ENCODE measurements around the gene CCT3. TPM values are rescaled to one million over a fixed set of nuclear protein-coding genes. Genes with fewer than 3 reads are reported as not detected.

CCT3 gene
- total and polyA plus RNA-seq, 2 donors (not counting 1 experiment from before 2014, with no cell fraction given) = 106 to 107 TPM

- intact Hi-C loops (cut with micrococcal nuclease) = no loop called here
- POLR2A ChIA-PET = interaction anchor here (0.8 kb wide), 1 partner anchor 539 kb away, joined by 3 read pairs; no protein-coding TSS in a partner anchor
- Histone ChIP-seq H3K4me2 (replicated peaks; ENCODE audit: low read depth, low read length, poor library complexity, severe bottlenecking) (no peak overlapping the region), H3K27me3 (replicated peaks in 1 of 4; ENCODE audit: control extremely low read depth in 1 of 4, control insufficient read depth in 3 of 4, insufficient read depth in 4 of 4, low read length in 3 of 4) (peaks cover 0 to 8% (median 0%) of the 10 kb centered on the region in 4 experiments), H3K27ac (ENCODE audit: low read length in 2 of 2) (no peak overlapping the region), H4K20me1 (ENCODE audit: control insufficient read depth, insufficient read depth, low read length, poor library complexity, severe bottlenecking) (no peaks in the 10 kb centered on the region), H3K4me3 (ENCODE audit: control extremely low read depth in 1 of 5, extremely low read depth in 1 of 5, insufficient read depth in 1 of 5, low read depth in 2 of 5, low read length in 4 of 5) (no peak overlapping the region), H3K9me3 (ENCODE audit: control extremely low read depth in 1 of 3, control insufficient read depth in 2 of 3, insufficient read depth in 1 of 3, low read length in 2 of 3) (peaks cover 0 to 4% (median 0%) of the 10 kb centered on the region in 3 donors), H3K79me2 (ENCODE audit: control insufficient read depth, insufficient read depth, low read length) (no peaks in the 10 kb centered on the region), H3K36me3 (replicated peaks in 1 of 2; ENCODE audit: control extremely low read depth in 1 of 2, control insufficient read depth in 1 of 2, extremely low read depth in 1 of 2, insufficient read depth in 2 of 2, low read length in 1 of 2) (no peaks in the 10 kb centered on the region), H3K4me1 (ENCODE audit: control insufficient read depth in 2 of 2, insufficient read depth in 2 of 2, low read length in 2 of 2) (no peaks in the 10 kb centered on the region), H3K9ac (ENCODE audit: low read length) (no peak overlapping the region), H2AFZ (ENCODE audit: insufficient read depth, low read depth, low read length, poor library complexity, severe bottlenecking) (no peak overlapping the region)
- no peaks in the 10 kb centered on the region for H3K4me1 Mint-ChIP-seq
- DNase-seq = no peak
- peaks cover 15% of the 10 kb centered on the region for H3K27me3 Mint-ChIP-seq
- 47% methylated on average over 2 of the region's 6 CpGs for WGBS (ENCODE audit: insufficient coverage)
- CTCF ChIA-PET = interaction anchor here (0.6 to 12.5 kb wide), 4 partner anchors 9 to 240 kb away, joined by 3 to 445 read pairs (median 4); no protein-coding TSS in a partner anchor
- no peak for ATAC-seq (ENCODE audit: low read depth)
- no peak overlapping the region for H3K27ac Mint-ChIP-seq
- no peak overlapping the region for H3K4me3 Mint-ChIP-seq
- H3K9me3 Mint-ChIP-seq (ENCODE audit: insufficient read depth) = no peaks in the 10 kb centered on the region
- no peak for TF ChIP-seq EZH2 (IDR thresholded peaks at IDR 0.05; ENCODE audit: borderline replicate concordance, insufficient read depth, low read depth, low read length, poor library complexity, severe bottlenecking)
- TF ChIP-seq CTCF (IDR thresholded peaks at IDR 0.05) = no peak
Observed at GRCh38 chr1:156378557-156378956, 40.5 kb upstream of the CCT3 start.

GRCh38 chr1:156376958-156377919, 39.1 kb upstream of the CCT3 start:
- H4K20me1 ChIP-seq (ENCODE audit: control insufficient read depth, insufficient read depth, low read length, poor library complexity, severe bottlenecking) = no peaks in the 10 kb centered on the region
- WGBS (ENCODE audit: insufficient coverage) = 68% methylated on average over 20 of the region's 20 CpGs
- peak overlapping the region; percentile 50 for H3K27ac Mint-ChIP-seq
- H3K36me3 ChIP-seq (replicated peaks in 1 of 2; ENCODE audit: control extremely low read depth in 1 of 2, control insufficient read depth in 1 of 2, extremely low read depth in 1 of 2, insufficient read depth in 2 of 2, low read length in 1 of 2) = no peaks in the 10 kb centered on the region
- intact Hi-C loops (cut with micrococcal nuclease) = no loop called here
- no peak overlapping the region for H3K9ac ChIP-seq (ENCODE audit: low read length)
- no peak for TF ChIP-seq EZH2 (IDR thresholded peaks at IDR 0.05; ENCODE audit: borderline replicate concordance, insufficient read depth, low read depth, low read length, poor library complexity, severe bottlenecking)
- TF ChIP-seq CTCF (IDR thresholded peaks at IDR 0.05) = no peak
- ChIA-PET CTCF (interaction anchor here (0.7 to 12.5 kb wide), 3 partner anchors 9 to 68 kb away, joined by 3 to 445 read pairs (median 10); no protein-coding TSS in a partner anchor), POLR2A (no interaction called here)
- no peaks in the 10 kb centered on the region for H3K9me3 Mint-ChIP-seq (ENCODE audit: insufficient read depth)
- no peaks in the 10 kb centered on the region for H3K4me1 ChIP-seq (ENCODE audit: control insufficient read depth in 2 of 2, insufficient read depth in 2 of 2, low read length in 2 of 2)
- H3K27me3 ChIP-seq (replicated peaks in 1 of 4; ENCODE audit: control extremely low read depth in 1 of 4, control insufficient read depth in 3 of 4, insufficient read depth in 4 of 4, low read length in 3 of 4) = peaks cover 0 to 11% (median 1%) of the 10 kb centered on the region in 4 experiments
- peaks cover 24% of the 10 kb centered on the region for H3K27me3 Mint-ChIP-seq
- ATAC-seq (ENCODE audit: low read depth) = no peak
- H3K4me3 Mint-ChIP-seq = no peak overlapping the region
- peaks cover 0 to 4% (median 0%) of the 10 kb centered on the region in 3 donors for H3K9me3 ChIP-seq (ENCODE audit: control extremely low read depth in 1 of 3, control insufficient read depth in 2 of 3, insufficient read depth in 1 of 3, low read length in 2 of 3)
- H3K4me3 ChIP-seq (ENCODE audit: control extremely low read depth in 1 of 5, extremely low read depth in 1 of 5, insufficient read depth in 1 of 5, low read depth in 2 of 5, low read length in 4 of 5) = no peak overlapping the region
- H3K79me2 ChIP-seq (ENCODE audit: control insufficient read depth, insufficient read depth, low read length) = no peaks in the 10 kb centered on the region
- no peak for DNase-seq
- no peak overlapping the region for H3K27ac ChIP-seq (ENCODE audit: low read length in 2 of 2)
- no peak overlapping the region for H2AFZ ChIP-seq (ENCODE audit: insufficient read depth, low read depth, low read length, poor library complexity, severe bottlenecking)
- no peaks in the 10 kb centered on the region for H3K4me1 Mint-ChIP-seq
- no peak overlapping the region for H3K4me2 ChIP-seq (replicated peaks; ENCODE audit: low read depth, low read length, poor library complexity, severe bottlenecking)

Data from B cell (primary cell).